ENCODE results near the gene HIVEP3.
A peak's percentile ranks its signal among the peaks of the same experiment; 100 is the strongest.

The HIVEP3 gene

GRCh38 chr1:41868241-41868998 lies 50.3 kb downstream of the HIVEP3 start:
- DNase-seq: peak; percentile 24

GRCh38 chr1:41866285-41866684 lies 52.4 kb downstream of the HIVEP3 start:
- DNase-seq: no peak

- no peak for DNase-seq
These were observed 54.2 kb downstream of the HIVEP3 start for GRCh38 chr1:41864471-41865040.

- DNase-seq: no peak
These were observed 55.0 kb downstream of the HIVEP3 start for GRCh38 chr1:41863718-41864117.

DNA sequence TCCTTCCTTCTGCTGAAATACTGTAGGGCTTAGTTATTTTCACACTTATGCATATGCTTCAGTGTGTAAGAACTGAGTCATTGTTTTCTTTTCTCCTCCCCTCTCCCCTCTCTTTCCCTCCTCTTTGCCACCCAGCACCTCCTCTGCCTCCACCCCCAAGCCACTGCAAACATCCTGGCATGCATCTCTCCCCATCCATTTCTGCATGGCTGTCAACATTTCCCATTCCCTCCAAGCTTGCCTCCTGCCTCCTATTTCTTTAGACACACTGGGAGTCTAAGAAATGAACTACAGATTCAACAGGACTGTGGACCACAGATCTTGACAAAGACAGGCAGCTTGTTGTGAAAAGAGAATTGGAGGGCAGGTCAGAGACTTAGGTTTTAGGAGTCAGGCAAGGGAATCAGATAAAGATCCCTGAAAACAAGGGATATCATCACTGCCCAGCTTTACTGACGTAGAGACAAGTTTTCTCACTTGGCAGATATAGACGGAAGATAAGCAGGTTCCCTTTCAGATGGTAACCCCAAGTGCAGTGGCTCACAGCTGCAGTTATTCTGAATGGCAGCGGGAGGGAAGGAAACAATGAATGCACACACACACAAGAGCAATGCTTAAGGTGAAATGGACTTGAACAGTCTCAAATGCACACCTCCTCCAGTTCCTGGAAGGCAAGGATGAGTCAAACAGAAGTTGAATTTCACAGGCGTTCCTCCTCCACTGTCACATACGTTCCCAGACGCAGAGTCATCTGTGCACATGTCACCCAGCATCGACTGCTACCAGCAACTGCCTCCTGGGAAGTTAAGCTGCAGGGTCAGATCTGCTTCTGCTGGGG lies 56.1 kb downstream of the HIVEP3 start:
- DNase-seq: peak; percentile 78

GRCh38 chr1:41861535-41862383 lies 57.0 kb downstream of the HIVEP3 start:
- DNase-seq: no peak

DNA sequence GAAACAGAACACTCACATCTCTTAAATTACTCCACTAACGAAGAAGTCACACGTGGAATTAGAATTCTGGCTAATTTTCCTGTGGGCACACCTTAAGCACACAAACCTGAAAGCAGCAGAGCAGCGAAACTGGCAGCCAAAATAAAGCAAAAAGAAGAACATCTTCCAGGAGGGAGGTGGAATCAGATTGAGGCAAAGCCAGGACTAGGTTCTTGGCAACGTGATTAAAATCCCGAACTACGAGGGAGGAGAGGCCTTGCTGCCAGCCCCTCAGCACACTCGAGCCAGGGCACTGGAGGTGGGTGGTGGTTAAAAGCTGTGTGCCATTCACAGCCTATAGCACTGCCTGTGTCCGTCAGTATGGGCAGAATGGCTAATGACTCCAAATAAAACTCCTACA lies 58.0 kb downstream of the HIVEP3 start:
- no peak for DNase-seq

DNA sequence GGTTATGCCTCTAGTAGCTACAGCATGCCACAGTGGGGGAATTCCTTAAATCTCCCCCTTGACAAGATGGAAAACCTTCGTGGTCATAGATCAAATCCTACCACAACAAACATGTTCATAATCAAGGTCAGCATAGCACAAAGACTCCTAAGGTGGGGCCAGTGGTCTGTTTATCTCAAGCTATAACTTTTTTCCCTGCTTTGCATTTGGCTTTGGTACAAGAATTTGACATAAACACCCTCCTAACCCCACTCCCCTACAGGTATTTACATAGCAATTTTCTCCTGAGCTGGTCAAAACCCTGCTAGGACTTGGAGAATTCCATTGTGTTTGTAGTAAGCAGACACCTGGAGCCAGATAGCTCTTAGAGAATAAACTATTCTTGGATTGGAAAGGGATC lies 58.5 kb downstream of the HIVEP3 start:
- no peak for DNase-seq

DNA sequence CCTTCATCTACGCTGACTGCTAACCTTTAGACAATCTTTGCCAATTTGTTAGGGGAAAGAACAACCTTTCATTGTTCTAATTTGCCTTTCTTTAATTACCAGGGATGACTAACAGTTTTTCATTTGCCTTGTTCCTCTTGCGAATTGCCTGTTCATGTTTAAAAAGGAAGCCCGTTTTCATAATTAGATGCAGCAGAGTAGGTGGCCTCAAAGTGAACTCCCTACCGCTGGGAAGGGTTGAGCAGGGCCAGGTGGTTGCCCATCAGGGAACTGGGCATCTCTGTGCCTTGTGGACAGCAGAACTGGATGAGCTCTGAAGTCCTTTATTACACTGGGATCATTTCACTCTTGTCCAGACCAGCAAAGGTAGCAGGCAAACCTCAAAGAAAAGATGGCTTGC lies 59.0 kb downstream of the HIVEP3 start:
- no peak for DNase-seq

DNA sequence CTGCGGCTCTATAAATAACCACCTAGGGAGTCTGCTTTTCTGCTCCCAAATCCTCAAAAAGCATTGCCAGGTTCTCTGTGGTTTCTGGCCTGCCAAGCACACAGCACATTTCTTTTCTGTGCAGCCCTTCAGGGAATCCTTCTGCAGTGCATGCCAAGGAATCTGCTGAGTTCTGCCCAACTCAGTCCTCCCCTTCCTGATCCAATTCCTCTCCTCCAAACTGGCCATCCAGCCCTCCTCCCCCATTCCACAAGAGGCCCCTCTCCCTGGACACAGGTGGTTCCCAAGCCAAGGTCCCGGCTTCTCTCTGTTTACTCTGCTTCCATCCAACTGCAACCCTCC lies 61.8 kb downstream of the HIVEP3 start:
- no peak for DNase-seq

- no peak for DNase-seq
These were observed 62.4 kb downstream of the HIVEP3 start for GRCh38 chr1:41856151-41856943.

- DNase-seq: no peak
These were observed 63.0 kb downstream of the HIVEP3 start for GRCh38 chr1:41855713-41856112.

DNA sequence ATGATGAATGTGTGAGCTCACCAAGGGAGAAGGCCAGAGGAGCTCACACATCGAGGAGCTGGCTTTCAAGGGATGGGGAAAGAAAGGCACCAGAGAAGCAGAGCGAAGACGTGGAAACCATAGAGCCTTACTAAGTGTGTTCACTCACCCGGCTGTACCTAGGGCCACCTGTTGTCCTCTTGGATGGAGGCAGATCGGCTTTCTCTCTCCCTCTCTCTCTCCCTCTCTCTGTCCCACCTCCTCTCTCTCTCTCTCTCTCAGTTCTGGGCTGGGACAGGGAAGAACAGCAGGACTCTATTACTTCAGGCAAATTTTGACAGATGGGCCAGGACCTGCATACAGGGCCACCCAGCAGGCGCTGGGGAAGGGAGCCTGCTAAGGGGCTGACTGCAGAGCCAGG lies 64.8 kb downstream of the HIVEP3 start:
- no peak for DNase-seq

GRCh38 chr1:41852091-41852490 lies 66.6 kb downstream of the HIVEP3 start:
- DNase-seq: no peak

- DNase-seq: no peak
These were observed 67.1 kb downstream of the HIVEP3 start for GRCh38 chr1:41851589-41851988.

DNA sequence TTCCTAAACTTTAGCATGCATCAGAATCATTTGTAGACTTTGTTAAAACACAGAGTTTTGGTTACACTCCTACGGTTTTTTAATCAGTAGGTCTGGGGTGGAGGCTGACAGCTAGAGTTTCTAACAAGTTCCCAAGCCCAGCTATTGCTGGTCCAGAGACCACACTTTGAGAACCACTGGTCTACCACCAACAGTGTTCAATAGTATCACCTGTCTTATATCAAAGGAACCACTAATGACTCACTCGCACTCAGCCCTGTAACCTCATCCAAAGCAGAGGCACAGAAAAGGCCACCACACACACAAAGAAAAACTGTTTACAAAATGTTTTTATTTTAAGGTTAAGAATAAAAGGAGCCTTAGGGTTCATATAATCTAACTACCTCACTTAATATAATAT lies 68.7 kb downstream of the HIVEP3 start:
- peak; percentile 49 for DNase-seq

DNA sequence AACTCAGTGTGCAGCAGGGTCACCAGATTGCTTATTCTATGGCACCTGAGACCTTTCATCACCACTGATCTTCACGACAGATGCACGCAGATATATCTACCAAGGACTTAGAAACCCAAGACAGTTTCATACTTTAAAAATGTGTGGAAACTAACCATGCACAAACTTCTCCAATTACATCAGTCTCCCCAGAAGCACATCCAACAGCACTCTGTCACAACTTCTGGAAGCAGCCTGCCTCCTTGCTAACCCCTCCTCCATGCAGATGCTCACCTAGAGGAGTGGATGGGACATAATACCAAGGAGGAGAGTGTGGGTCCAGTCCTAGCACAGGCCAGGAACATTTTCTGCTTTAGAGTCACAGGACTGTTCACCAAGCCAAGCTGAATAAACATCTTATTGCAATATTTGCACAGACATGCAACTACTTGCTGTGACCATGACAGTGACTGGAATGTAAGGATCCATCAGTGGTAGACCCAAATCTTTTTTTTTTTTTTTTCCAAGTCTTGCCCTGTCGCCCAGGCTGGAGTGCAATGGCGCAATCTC lies 69.4 kb downstream of the HIVEP3 start:
- peak; percentile 20 for DNase-seq

GRCh38 chr1:41848216-41848952 lies 70.3 kb downstream of the HIVEP3 start:
- DNase-seq: no peak

DNA sequence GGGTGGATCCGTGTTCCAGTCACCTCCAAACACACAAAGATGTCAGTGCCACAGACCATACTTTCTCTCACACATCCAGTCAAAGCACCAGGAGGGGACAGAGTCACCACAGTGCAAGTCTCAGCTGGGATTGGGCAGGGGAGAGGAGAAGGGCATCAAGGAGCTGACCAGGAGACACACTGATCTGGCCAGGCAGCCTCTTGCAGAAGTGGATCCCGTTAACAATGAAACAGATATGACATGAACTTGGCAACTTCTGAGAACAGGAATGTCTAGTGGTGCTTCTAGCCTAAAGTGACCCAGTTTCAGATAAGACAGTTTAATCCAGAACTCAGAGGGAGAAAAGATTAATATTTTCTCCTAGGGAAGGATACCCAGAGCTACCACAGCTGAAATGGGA lies 71.0 kb downstream of the HIVEP3 start:
- no peak for DNase-seq

DNA sequence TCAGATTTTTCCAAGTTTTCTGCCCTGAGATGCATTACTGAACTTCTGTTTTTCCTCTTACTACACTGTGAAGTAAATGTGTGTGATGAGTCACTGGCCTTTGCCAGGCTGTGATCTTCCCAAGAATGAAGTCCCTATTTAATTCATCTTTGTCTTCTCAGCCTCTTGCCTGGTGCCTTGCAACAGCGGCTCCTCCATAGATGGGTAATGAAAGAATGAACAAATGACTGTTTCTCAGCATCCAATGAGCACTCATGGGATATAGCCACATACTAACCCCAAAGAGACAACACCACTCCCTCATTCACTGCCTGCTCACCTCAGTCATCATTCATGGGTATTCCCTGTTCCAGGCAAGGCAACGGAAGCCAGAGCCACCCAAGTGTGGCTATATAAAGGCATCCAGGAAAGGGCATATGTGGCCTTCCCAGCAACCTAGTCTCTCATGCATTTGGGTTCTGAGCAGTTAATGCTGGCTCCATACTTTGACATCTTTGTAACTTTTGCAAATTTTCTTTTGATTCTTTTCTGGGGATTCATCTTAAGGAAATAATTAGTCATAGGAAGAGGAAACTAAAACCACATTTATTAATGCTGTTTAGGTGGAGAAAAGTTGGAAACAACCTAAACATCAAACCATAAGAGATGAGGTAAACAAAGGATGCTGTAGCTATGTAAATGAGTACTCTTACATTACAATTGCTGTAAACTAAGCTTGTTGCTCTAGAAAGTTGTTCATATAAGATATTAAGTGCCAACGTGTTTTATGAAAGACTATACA lies 71.9 kb downstream of the HIVEP3 start:
- DNase-seq: no peak

Measured in DMS53 (cell line).